HS-5 (cell line): ENCODE data around the gene NUP58.
A peak's percentile ranks its signal among the peaks of the same experiment; 100 is the strongest.

ENCODE experiments used
- DNase-seq: peaks from one replicate; pipeline ENCODE4 v3.0.0-alpha.2; 2012; ENCODE audit warnings: low read depth

NUP58 gene, protein sequence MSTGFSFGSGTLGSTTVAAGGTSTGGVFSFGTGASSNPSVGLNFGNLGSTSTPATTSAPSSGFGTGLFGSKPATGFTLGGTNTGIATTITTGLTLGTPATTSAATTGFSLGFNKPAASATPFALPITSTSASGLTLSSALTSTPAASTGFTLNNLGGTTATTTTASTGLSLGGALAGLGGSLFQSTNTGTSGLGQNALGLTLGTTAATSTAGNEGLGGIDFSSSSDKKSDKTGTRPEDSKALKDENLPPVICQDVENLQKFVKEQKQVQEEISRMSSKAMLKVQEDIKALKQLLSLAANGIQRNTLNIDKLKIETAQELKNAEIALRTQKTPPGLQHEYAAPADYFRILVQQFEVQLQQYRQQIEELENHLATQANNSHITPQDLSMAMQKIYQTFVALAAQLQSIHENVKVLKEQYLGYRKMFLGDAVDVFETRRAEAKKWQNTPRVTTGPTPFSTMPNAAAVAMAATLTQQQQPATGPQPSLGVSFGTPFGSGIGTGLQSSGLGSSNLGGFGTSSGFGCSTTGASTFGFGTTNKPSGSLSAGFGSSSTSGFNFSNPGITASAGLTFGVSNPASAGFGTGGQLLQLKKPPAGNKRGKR

DNA sequence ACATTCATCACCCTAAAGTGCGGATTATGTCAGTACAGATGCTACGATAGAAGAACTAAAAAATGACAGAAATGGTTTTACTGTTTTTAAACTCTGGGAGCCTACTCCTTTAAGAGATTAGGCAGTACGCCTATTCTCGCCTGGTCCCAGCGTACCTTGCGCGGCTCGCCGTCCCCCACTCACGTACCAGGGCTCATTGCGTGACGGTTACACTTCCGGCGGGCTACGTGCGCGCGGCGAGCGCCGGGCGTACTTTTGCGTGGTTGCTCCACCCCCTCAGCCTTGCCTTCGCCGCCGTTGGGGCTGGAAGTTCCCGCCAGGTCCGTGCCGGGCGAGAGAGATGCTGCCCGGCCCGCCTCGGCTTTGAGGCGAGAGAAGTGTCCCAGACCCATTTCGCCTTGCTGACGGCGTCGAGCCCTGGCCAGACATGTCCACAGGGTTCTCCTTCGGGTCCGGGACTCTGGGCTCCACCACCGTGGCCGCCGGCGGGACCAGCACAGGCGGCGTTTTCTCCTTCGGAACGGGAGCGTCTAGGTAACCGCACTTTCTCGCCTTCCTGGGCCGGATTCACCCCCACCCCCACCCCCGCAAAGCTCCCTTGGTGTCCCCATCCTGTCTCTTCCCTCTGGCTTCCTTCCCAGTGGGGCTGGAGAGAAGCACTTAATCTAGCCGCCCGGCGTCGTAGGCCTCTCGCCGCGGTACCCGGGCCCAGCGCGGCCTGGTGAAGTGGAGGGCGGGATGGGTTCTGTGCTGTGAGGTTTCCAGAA, at the start of gene NUP58:
NUP58 (plus strand) TSS at position 279 of the 767 bp plus-strand sequence; CDS start at position 428, 149 bp downstream.
- DNase-seq = peak; percentile 44

DNA sequence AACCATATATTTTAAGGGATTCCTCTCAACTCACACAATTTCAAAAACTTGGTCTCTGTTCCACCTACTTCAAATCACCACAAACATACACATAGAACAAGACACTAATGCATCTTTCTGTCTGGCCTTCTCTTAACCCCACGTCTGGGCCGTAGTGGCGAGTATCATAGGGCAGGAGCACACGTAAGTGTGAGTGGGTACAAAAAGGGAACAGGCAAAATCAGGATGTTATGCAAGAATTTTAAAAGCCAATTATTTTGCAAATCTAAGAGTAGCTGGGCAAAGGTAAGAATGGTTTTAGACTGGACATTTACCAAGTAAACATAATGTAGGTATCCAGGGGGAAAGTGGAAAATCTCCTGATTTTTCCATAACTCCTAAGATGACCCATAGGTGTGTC, 49.2 kb upstream of the NUP58 start:
- DNase-seq = no peak

DNA sequence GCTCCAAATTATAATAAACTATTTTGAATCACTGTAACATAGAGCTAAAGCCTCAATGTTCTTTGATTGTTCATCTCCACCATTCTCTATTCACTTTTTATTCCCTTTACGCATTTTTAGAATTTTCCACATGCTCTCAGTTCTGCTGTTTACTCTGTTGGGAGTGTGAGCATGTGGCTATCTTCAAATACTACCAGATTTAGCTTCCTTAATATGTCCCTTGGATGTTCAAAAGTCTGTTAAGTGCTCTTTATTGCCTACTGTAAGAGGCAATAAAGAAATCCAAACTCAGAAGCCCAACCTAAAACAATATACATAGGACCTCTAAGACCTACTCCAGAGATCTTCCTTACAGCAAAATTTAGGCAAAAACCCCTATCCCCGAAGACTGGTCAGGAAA, 48.7 kb upstream of the NUP58 start:
- DNase-seq = no peak

- no peak for DNase-seq
These were observed 47.7 kb upstream of the NUP58 start for GRCh38 chr13:25253702-25254101.

DNA sequence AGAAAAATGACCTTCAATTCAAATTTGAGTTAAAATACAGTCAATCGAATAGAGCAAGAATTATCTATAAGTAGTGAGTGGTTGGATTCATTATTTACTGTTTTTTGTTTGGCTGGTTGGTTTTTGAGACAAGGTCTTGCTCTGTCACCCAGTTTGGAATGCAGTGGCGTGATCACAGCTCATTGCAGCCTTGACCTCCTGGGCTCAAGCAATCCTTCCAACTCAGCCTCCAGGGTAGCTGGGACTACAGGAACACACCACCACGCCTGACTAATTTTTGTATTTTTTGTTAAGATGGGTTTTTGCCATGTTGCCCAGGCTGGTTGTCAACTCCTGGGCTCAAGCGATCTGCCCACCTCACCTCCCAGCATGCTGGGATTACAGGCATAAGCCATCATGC, 39.2 kb upstream of the NUP58 start:
- DNase-seq = no peak

DNA sequence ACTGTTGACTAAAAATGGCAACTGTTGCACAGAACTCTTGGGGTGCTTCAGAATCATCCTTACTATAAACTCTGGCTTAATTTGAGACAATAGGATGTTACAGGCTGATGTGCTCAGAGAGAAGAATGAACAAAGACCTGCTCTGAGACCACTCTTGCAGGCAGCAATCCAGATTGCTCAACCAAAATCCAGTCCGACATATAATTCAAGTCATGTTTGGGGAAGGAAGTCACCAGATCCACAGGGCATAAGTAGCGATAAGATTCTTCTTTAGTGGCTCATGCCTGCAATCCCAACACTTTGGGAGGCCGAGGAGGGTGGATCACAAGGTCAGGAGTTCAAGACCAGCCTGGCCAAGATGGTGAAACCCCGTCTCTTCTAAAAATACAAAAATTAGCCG, 34.7 kb upstream of the NUP58 start:
- no peak for DNase-seq

- no peak for DNase-seq
These were observed 33.7 kb upstream of the NUP58 start for GRCh38 chr13:25267715-25268114.

DNA sequence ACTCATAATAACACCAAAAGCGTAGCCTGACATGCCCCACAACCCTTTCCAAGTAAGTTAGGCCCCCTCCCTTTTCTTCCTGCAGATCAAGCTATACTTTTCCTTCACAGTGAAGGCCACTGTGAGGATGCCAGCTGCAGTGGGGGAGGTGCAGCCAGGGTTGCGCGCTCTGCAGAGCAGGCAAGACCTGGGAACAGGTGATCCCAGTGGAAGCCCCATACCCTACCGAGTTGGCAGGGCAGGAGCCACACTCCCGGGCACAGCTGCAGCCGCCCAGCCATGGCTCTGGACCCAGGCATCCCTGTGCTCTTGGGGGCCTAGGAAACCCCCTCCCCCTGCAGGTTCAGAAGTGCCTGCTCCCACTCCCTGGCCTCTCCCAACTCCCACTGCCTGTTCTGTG, 32.9 kb upstream of the NUP58 start:
- no peak for DNase-seq

DNA sequence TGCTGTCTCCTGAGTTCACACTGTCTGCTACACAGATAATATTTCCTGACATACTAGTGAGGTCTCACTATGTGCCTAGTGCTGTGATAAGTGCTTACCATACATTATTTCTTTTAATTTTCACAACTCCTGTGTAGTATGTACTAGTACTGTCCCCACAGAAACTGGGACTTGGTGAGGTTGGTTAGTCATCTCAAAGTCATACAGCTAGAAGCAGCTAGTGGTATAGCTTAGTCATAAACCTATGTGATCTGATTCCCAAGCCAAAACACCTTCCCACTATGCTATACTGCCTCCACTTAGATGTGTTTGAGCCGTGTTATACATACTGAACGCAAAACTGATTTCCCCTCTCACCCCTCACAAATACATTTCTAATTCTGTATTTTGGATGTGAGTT, 24.7 kb upstream of the NUP58 start:
- DNase-seq = no peak

- DNase-seq = no peak
These were observed 21.0 kb upstream of the NUP58 start for GRCh38 chr13:25280396-25280795.

- no peak for DNase-seq
These were observed 20.1 kb upstream of the NUP58 start for GRCh38 chr13:25281193-25281934.

- no peak for DNase-seq
These were observed 19.5 kb upstream of the NUP58 start for GRCh38 chr13:25281935-25282332.

- no peak for DNase-seq
These were observed 15.0 kb upstream of the NUP58 start for GRCh38 chr13:25286308-25286968.

- DNase-seq = no peak
These were observed 14.2 kb upstream of the NUP58 start, which contains the start of gene MTMR6 for GRCh38 chr13:25286969-25287961. MTMR6 (minus strand) TSS chr13:25287488; CDS start chr13:25287247, 241 bp downstream.

GRCh38 chr13:25288966-25289365, 12.5 kb upstream of the NUP58 start:
- no peak for DNase-seq

DNA sequence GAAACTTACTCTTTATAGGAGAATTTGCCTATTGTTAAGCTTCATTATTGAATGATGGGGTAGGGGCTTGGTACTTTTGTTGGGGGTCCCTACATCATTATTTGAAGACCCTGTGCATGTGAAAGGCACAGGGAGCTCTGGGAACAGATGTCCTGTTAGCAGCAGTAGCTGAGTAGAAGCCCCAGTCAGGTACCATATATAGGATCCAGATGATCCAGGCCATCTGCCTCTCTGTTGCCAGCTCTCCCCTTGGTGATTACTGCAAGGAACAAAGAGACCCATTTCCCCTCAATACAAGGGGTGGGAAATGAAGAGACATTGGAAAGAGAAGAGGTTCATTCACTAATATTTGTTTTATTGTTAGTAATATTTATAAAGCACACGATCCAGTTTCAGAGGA, 9.7 kb upstream of the NUP58 start:
- DNase-seq = no peak

GRCh38 chr13:25292301-25292700, 9.1 kb upstream of the NUP58 start:
- DNase-seq = no peak

DNA sequence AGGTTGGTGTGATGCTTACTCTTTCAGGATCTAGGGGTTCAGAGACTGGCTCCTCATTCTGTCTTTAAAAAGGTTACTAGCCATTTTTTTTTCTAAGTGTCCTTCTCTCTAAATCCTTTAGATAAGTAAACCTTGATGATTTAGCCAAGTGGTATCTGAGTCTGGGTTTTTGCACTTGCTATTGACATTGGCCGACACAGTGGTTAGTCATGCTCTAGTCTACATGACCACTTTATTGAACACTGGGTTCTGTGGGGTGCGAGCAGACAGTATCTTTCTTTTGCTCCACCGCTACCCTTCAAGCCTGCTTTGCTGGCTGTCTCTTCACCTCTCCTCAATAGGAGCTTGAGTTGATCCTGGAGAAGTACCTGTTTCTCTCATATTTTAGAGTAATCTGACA, 6.2 kb upstream of the NUP58 start:
- no peak for DNase-seq

GRCh38 chr13:25295701-25296100, 5.7 kb upstream of the NUP58 start:
- DNase-seq = no peak

DNA sequence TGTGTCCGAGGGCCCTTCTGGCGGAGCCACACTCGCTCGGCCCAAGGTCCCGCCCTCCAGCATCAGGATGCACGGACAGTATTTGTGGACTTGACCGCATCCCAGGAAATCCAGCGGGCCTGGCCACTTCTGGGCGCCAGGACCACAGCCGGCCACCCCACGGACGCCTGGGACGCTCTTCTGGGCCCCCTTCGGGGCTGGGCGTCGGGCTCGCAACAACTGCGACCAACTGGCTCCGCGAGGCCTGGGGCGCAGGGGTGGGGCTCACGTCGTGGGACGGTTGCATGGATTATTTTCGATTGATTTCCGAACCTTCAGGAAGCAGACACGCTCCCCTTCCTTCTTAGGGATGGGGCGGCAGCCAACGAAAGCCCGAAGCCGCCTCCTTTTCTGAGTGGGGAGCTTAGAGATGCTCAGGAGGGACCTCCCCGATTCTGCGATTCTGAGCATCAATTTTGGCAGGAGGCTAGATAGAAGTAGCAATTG, 521 bp upstream of the NUP58 start:
- no peak for DNase-seq
